ENCODE data around the gene MACF1.

MACF1 gene

GRCh38 chr1:39391691-39392679, 187.5 kb downstream of the MACF1 start:
- DNase-seq (ENCODE audit: low read depth): peak; percentile 81
- H3K4me3 ChIP-seq (ENCODE audit: low read length): no peak overlapping the region
- TF ChIP-seq CTCF (conservative IDR thresholded peaks at IDR 0.05; ENCODE audit: low read length): no peak

GRCh38 chr1:39392851-39393573, 188.5 kb downstream of the MACF1 start:
- no peak overlapping the region for H3K4me3 ChIP-seq (ENCODE audit: low read length)
- TF ChIP-seq CTCF (conservative IDR thresholded peaks at IDR 0.05; ENCODE audit: low read length): no peak
- DNase-seq (ENCODE audit: low read depth): no peak

GRCh38 chr1:39393645-39394044, 189.2 kb downstream of the MACF1 start:
- no peak overlapping the region for H3K4me3 ChIP-seq (ENCODE audit: low read length)
- TF ChIP-seq CTCF (conservative IDR thresholded peaks at IDR 0.05; ENCODE audit: low read length): no peak
- no peak for DNase-seq (ENCODE audit: low read depth)

- no peak for TF ChIP-seq CTCF (conservative IDR thresholded peaks at IDR 0.05; ENCODE audit: low read length)
- DNase-seq (ENCODE audit: low read depth): no peak
- no peak overlapping the region for H3K4me3 ChIP-seq (ENCODE audit: low read length)
Observed at GRCh38 chr1:39394059-39394458, 189.6 kb downstream of the MACF1 start.

- DNase-seq (ENCODE audit: low read depth): no peak
- TF ChIP-seq CTCF (conservative IDR thresholded peaks at IDR 0.05; ENCODE audit: low read length): no peak
Observed at GRCh38 chr1:39394598-39394997, 190.1 kb downstream of the MACF1 start.

GRCh38 chr1:39395357-39395831, 190.9 kb downstream of the MACF1 start:
- H3K4me3 ChIP-seq (ENCODE audit: low read length): no peak overlapping the region; the same call in 1 of the 2 replicates
- no peak for TF ChIP-seq CTCF (conservative IDR thresholded peaks at IDR 0.05; ENCODE audit: low read length)
- DNase-seq (ENCODE audit: low read depth): peak; percentile 84

More at GRCh38 chr1:39394598-39394997, 190.1 kb downstream of the MACF1 start:
- H3K4me3 ChIP-seq (ENCODE audit: low read length): no peak overlapping the region

Measured in AG10803 (cell line).